Esophagus muscularis mucosa (tissue), 4 donors: Measurements from ENCODE around the gene CHST9. TPM values are rescaled to one million over a fixed set of nuclear protein-coding genes. Genes with fewer than 3 reads are reported as not detected.
"Not testable (repeated sequence)": the region's sequence is repeated elsewhere in the genome, so short reads cannot be mapped to it uniquely, and the experiment has no call there.

Experiments
- DNase-seq: peaks from one replicate; pipeline ENCODE4 v3.0.0-alpha.2; 2017; ENCODE audit errors: extremely low spot score
- H3K27ac ChIP-seq, 4 donors: fragments of 200-600 bp; sonication (generic); replicated peaks in 1 of 4; 1 replicate in 3 of 4; 2 replicates in 1 of 4; pipeline ENCODE4 v1.5.1; 2016 to 2019; ENCODE audit warnings: mild to moderate bottlenecking in 1 of 4
- H3K27me3 ChIP-seq, 4 donors: fragments of 200-600 bp; sonication (generic); one replicate each; pipeline versions ENCODE4 v1.5.1 to v1.6.0; 2016 to 2019
- H3K36me3 ChIP-seq, 4 donors: fragments of 200-600 bp; sonication (generic); one replicate each; pipeline ENCODE4 v1.5.1; 2016 to 2019
- H3K4me1 ChIP-seq, 4 donors: fragments of 200-600 bp; sonication (generic); one replicate each; pipeline ENCODE4 v1.5.1; 2016 to 2019
- H3K4me3 ChIP-seq, 4 donors: fragments of 200-600 bp; sonication (generic); 1 replicate in 2 of 4; 2 replicates in 2 of 4; pipeline ENCODE4 v1.5.1; 2016 to 2019; ENCODE audit warnings: mild to moderate bottlenecking in 4 of 4, moderate library complexity in 1 of 4
- H3K9me3 ChIP-seq, 4 donors: fragments of 200-600 bp; sonication (generic); 1 replicate in 3 of 4; 2 replicates in 1 of 4; pipeline ENCODE4 v1.5.1; 2016 to 2019
- CTCF ChIP-seq, 3 experiments: fragments of 200-600 bp in 2 of 3; fragments of 450-650 bp in 1 of 3; sonication (generic) in 2 of 3; IDR thresholded peaks; one replicate each; pipeline ENCODE4 v1.5.1; 2017 to 2019; ENCODE audit warnings: antibody characterized with exemption in 3 of 3, mild to moderate bottlenecking in 2 of 3, moderate library complexity in 1 of 3
- EP300 ChIP-seq: sonication (generic); formaldehyde crosslinking; IDR thresholded peaks from one replicate; pipeline ENCODE4 v1.6.1; 2017; ENCODE audit warnings: antibody characterized with exemption
- POLR2A ChIP-seq: fragments of 450-650 bp; IDR thresholded peaks from one replicate; pipeline ENCODE4 v1.6.1; 2017; ENCODE audit warnings: antibody characterized with exemption, moderate library complexity, mild to moderate bottlenecking, low read depth
- POLR2AphosphoS5 ChIP-seq, 2 donors: sonication (generic); formaldehyde crosslinking; IDR thresholded peaks; one replicate each; pipeline ENCODE4 v1.6.1; 2017; ENCODE audit warnings: antibody characterized with exemption in 2 of 2
- WGBS: methylation state at CpG from one replicate; pipeline ENCODE4 v1.1.5; 2018; 5-methylcytosine and 5-hydroxymethylcytosine counted together
- intact Hi-C: fragments of 100-400 bp; cut with DNase I; formaldehyde crosslinking; loops from one replicate; pipeline ENCODE4 v1.15.1; 2023
- total RNA-seq, 4 donors: library from RNA; depleted of rRNA; stranded (reverse); fragments of >200 nt; gene quantifications; one replicate each; pipeline versions ENCODE4 v1.1.0 to v1.2.1, GENCODE V29; 2016

The CHST9 gene
- total RNA-seq = 1 to 10 TPM in 2 of 4 donors, under 1 TPM in 2; 0.42 to 2.4 (median 1.4) TPM

- Histone ChIP-seq H3K4me1 (peaks cover 0 to 16% (median 12%) of the 10 kb centered on the region in 4 donors), H3K9me3 (no peaks in the 10 kb centered on the region), H3K4me3 (peak within 1 kb of the TSS; percentile 49 to 62 (median 52)), H3K27ac (no peak within 1 kb of the TSS), H3K27me3 (peaks cover 0 to 36% (median 13%) of the 10 kb centered on the region in 4 donors), H3K36me3 (no peaks in the 10 kb centered on the region)
- intact Hi-C loops = no loop called here
- no peak for DNase-seq
- no peak for TF ChIP-seq POLR2AphosphoS5 (IDR thresholded peaks at IDR 0.05)
- no peak for TF ChIP-seq EP300
- TF ChIP-seq POLR2A = no peak
- no peak for TF ChIP-seq CTCF (IDR thresholded peaks at IDR 0.05)
- 17% methylated on average over 14 of the region's 67 CpGs for WGBS
Observed at GRCh38 chr18:27185025-27185763, at the start of gene CHST9. CHST9 (minus strand) TSS chr18:27185308; CDS start chr18:27142809, 42,499 bp downstream.

- H3K27ac ChIP-seq, H3K36me3 ChIP-seq, DNase-seq, H3K27me3 ChIP-seq, intact Hi-C loops, H3K4me3 ChIP-seq, H3K9me3 ChIP-seq, H3K4me1 ChIP-seq: not testable (repeated sequence)
- 76% methylated on average over 6 of the region's 6 CpGs for WGBS
Observed at GRCh38 chr18:27232355-27232754, 47.2 kb upstream of the CHST9 start.

GRCh38 chr18:27231671-27232070, 46.6 kb upstream of the CHST9 start:
- H3K4me3 ChIP-seq, H3K9me3 ChIP-seq, intact Hi-C loops, H3K27me3 ChIP-seq, H3K27ac ChIP-seq, H3K36me3 ChIP-seq, DNase-seq, H3K4me1 ChIP-seq: not testable (repeated sequence)
- 66% methylated on average over 6 of the region's 6 CpGs for WGBS

GRCh38 chr18:27231221-27231620, 46.1 kb upstream of the CHST9 start:
- DNase-seq, H3K27me3 ChIP-seq, H3K27ac ChIP-seq, intact Hi-C loops, H3K9me3 ChIP-seq, H3K4me3 ChIP-seq, H3K4me1 ChIP-seq, H3K36me3 ChIP-seq: not testable (repeated sequence)
- 74% methylated on average over 5 of the region's 5 CpGs for WGBS

- H3K27me3 ChIP-seq = no peaks in the 10 kb centered on the region
- WGBS = no CpG with 5 or more reads among the region's 1 CpG
- DNase-seq = no peak
- TF ChIP-seq POLR2AphosphoS5 (IDR thresholded peaks at IDR 0.05) (no peak), EP300 (no peak), POLR2A (no peak), CTCF (IDR thresholded peaks at IDR 0.05) (no peak)
- H3K36me3 ChIP-seq = no peaks in the 10 kb centered on the region
- no peaks in the 10 kb centered on the region for H3K9me3 ChIP-seq
- H3K4me1 ChIP-seq = no peaks in the 10 kb centered on the region
- H3K4me3 ChIP-seq = no peak overlapping the region
- intact Hi-C loops = no loop called here
- H3K27ac ChIP-seq = no peak overlapping the region
Observed at GRCh38 chr18:27227721-27228120, 42.6 kb upstream of the CHST9 start.

- Histone ChIP-seq H3K27ac (no peak overlapping the region), H3K27me3 (no peaks in the 10 kb centered on the region)
- 77% methylated on average over 5 of the region's 5 CpGs for WGBS
Observed at GRCh38 chr18:27226556-27227075, 41.5 kb upstream of the CHST9 start.

More at GRCh38 chr18:27226556-27227075, 41.5 kb upstream of the CHST9 start:
- intact Hi-C loops = no loop called here
- TF ChIP-seq POLR2A (no peak), CTCF (IDR thresholded peaks at IDR 0.05) (no peak), POLR2AphosphoS5 (IDR thresholded peaks at IDR 0.05) (no peak), EP300 (no peak)
- H3K4me1 ChIP-seq = no peaks in the 10 kb centered on the region
- DNase-seq = no peak
- H3K4me3 ChIP-seq = no peak overlapping the region
- no peaks in the 10 kb centered on the region for H3K9me3 ChIP-seq
- no peaks in the 10 kb centered on the region for H3K36me3 ChIP-seq
